Retinal pigment epithelial cell (primary cell): ENCODE measurements around the gene FAM217A.

Source experiments
- DNase-seq: peaks from one replicate; pipeline ENCODE4 v3.0.0-alpha.2; 2010; ENCODE audit warnings: low read depth
- H3K4me3 ChIP-seq: 2 replicates; pipeline ENCODE4 v1.5.1; 2011; ENCODE audit warnings: mild to moderate bottlenecking, low read length, control low read depth, moderate library complexity
- CTCF ChIP-seq: conservative IDR thresholded peaks from 2 replicates; pipeline ENCODE4 v1.5.1; 2011; ENCODE audit warnings: low read depth, low read length, control low read depth, inconsistent platforms

Gene FAM217A

GRCh38 chr6:4039348-4039747 lies 39.6 kb downstream of the FAM217A start:
- no peak for DNase-seq
- TF ChIP-seq CTCF: no peak
- no peak overlapping the region for H3K4me3 ChIP-seq

GRCh38 chr6:4036581-4036980 lies 42.4 kb downstream of the FAM217A start:
- TF ChIP-seq CTCF: no peak
- H3K4me3 ChIP-seq: no peak overlapping the region
- no peak for DNase-seq

GRCh38 chr6:4032475-4032874 lies 46.5 kb downstream of the FAM217A start:
- TF ChIP-seq CTCF: no peak
- H3K4me3 ChIP-seq: no peak overlapping the region

DNA sequence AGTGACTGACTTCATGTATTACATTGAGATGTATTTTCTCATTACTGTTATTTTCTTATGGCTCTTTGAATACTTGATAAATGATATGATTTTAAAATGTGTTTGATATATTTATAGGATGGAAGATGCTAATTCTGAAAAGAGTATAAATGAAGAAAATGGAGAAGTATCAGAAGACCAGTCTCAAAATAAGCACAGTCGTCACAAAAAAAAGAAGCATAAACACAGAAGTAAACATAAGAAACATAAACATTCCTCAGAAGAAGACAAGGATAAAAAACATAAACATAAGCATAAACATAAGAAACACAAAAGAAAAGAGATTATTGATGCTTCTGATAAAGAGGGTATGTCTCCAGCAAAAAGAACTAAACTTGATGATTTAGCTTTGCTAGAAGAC lies 47.5 kb downstream of the FAM217A start:
- no peak for TF ChIP-seq CTCF
- DNase-seq: no peak
- H3K4me3 ChIP-seq: no peak overlapping the region

More at GRCh38 chr6:4032475-4032874, 46.5 kb downstream of the FAM217A start:
- DNase-seq: no peak

DNA sequence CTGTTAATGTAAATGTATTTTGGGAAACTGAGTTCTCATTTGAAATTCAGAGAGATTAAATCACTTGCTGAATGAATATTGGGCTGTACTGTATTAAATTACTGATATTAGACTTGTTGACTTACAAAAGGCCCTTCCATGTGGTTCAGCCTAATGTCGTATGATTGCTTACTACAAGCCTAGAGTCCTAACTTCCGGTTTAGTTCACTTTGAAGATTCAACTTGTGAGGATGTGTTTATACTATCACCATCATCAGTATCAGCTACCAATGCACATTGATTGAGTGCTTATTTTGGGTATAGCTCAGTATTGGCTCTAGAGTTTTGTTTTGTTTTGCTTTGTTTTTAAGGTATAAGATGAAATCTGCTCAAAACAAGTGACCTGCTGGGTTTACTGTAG lies 48.3 kb downstream of the FAM217A start:
- no peak overlapping the region for H3K4me3 ChIP-seq
- DNase-seq: no peak
- TF ChIP-seq CTCF: no peak

DNA sequence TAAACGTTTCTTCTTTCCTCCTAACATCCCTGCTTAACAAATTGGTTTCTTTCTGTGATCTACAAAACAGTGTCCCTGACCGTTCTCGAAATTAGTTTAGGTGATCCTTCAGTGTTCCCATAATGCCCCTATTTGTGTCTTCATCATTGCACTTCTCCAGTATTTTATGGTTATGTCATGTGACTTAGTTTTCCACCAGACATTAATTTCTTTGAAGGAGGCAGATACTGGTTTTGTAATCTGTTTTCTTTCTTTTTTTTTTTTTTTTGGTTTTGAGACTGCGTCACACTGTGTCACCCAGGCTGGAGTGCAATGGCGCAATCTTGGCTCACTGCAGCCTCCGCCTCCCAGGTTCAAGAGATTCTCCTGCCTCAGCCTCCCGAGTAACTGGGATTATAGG lies 49.2 kb downstream of the FAM217A start:
- no peak for DNase-seq
- no peak for TF ChIP-seq CTCF

DNA sequence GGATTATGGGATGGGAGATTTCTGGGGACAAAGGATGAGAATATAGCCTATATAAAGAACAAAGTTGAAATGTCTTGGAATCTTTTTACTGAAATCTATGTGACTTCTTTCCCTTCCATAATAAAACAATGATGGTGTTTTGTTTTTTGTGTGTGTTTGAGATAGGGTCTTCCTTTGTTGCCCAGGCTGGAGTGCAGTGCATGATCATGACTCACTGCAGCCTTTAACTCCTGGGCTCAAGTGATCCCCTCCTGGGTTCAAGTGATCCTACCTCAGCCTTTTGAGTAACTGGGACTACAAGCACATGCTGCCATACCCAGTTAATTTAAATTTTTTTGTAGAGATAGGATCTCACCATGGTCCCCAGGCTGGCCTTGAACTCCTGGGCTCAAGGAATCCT lies 50.9 kb downstream of the FAM217A start:
- no peak for TF ChIP-seq CTCF
- DNase-seq: no peak
- H3K4me3 ChIP-seq: no peak overlapping the region

More for the DNA sequence above, 49.2 kb downstream of the FAM217A start:
- H3K4me3 ChIP-seq: no peak overlapping the region
